Brain microvascular endothelial cell (primary cell): ENCODE measurements around the gene ARPP21.

Source experiments
- DNase-seq: peaks from one replicate; pipeline ENCODE4 v3.0.0-alpha.2; 2020
- H3K27ac ChIP-seq: fragments of 250-450 bp; sonication (Bioruptor Pico); 2 replicates; pipeline ENCODE4 v1.5.1; 2020; ENCODE audit warnings: mild to moderate bottlenecking, moderate library complexity
- H3K27me3 ChIP-seq: fragments of 250-450 bp; sonication (Bioruptor Pico); replicated peaks from 2 replicates; pipeline ENCODE4 v1.5.1; 2020; ENCODE audit warnings: mild to moderate bottlenecking
- H3K36me3 ChIP-seq: fragments of 250-450 bp; sonication (Bioruptor Pico); replicated peaks from 2 replicates; pipeline ENCODE4 v1.5.1; 2020; ENCODE audit warnings: mild to moderate bottlenecking
- H3K4me3 ChIP-seq: 2 replicates; pipeline ENCODE4 v1.5.1; 2011; ENCODE audit warnings: low read depth, mild to moderate bottlenecking, control low read depth, low read length, moderate library complexity
- in situ Hi-C: cut with HindIII; loops from 2 replicates; pipeline ENCODE4 v1.10.0; 2017; ENCODE audit warnings: low sequenced_read_pairs, low pct_ligation_motif_present
- TF ChIP-seq, protein P1 (sequence below): IDR thresholded peaks from 2 replicates; pipeline ENCODE4 v1.5.1; 2011; ENCODE audit warnings: low read depth, mild to moderate bottlenecking, moderate library complexity, low read length, control low read depth, inconsistent platforms; ENCODE audit errors: missing control alignments

Gene ARPP21

DNA sequence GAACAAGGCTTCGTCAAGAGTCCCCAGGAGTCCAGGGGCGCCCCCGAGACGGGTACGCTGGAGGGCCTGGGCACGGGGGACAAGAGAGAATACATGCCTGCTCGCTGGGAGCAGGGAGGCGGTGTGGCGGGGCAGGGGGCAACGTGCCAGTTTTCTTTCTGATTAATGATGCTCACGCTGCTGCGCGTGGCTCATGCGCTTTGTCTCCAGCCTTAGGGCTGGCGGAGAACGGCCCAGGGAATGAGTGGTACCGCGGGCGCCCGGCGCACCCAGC, 408 bp upstream of the ARPP21 start:
- DNase-seq = no peak
- peak overlapping the region; percentile 74 for H3K4me3 ChIP-seq
- no peaks in the 10 kb centered on the region for H3K27me3 ChIP-seq
- in situ Hi-C loops = no loop called here
- TF ChIP-seq, protein P1, sequence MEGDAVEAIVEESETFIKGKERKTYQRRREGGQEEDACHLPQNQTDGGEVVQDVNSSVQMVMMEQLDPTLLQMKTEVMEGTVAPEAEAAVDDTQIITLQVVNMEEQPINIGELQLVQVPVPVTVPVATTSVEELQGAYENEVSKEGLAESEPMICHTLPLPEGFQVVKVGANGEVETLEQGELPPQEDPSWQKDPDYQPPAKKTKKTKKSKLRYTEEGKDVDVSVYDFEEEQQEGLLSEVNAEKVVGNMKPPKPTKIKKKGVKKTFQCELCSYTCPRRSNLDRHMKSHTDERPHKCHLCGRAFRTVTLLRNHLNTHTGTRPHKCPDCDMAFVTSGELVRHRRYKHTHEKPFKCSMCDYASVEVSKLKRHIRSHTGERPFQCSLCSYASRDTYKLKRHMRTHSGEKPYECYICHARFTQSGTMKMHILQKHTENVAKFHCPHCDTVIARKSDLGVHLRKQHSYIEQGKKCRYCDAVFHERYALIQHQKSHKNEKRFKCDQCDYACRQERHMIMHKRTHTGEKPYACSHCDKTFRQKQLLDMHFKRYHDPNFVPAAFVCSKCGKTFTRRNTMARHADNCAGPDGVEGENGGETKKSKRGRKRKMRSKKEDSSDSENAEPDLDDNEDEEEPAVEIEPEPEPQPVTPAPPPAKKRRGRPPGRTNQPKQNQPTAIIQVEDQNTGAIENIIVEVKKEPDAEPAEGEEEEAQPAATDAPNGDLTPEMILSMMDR = no peak
- no peak overlapping the region for H3K27ac ChIP-seq
- no peaks in the 10 kb centered on the region for H3K36me3 ChIP-seq

DNA sequence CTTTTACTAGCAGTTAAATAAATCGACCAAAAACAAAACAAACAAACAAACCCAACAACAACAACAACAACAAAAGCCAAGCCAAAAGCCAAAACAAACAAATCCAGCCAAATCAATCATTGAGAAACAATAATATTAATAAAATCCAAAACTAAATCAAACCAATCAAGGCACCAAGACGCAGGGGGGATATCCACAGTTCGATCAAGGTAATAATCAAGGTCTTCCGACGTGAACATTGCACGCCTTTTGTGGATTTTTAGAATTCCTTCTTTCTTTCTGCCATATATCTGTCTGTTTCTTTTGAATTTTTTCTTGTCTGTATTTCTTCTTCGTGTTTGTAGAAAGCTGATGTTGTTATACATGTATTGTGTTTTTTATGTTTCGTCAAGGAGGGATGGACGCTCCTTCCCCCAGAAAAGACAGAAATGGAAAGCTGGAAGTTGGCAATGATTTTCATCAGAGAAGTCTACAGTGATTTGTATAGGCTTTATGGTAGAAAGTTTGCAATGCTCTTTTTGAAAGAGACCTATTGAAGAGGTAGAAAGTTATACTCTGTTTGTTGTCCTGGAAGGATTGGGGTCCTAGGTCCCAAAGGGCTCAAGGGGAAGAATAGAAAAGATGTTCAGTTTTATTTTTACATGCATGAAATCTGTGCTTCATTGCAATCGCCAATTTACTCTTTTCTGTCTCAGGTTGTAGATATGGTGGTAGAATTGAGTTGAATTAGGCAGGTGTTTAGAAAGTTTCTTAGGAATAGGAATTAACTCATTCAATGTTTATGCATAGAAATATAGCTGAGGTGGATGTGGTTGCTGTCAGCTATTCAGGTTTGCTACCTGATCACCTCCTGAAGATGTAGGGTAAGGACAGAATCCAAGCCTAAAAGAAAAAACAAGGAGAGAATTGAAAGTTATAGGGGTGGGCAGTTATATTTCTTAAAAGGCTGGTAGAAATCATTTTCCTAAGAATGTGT, 1.2 kb downstream of the ARPP21 start:
- Histone ChIP-seq H3K27me3 (no peaks in the 10 kb centered on the region), H3K36me3 (no peaks in the 10 kb centered on the region), H3K27ac (no peak overlapping the region), H3K4me3 (peak overlapping the region; percentile 74)
- TF ChIP-seq, protein P1 = no peak
- DNase-seq = no peak
- in situ Hi-C loops = no loop called here

DNA sequence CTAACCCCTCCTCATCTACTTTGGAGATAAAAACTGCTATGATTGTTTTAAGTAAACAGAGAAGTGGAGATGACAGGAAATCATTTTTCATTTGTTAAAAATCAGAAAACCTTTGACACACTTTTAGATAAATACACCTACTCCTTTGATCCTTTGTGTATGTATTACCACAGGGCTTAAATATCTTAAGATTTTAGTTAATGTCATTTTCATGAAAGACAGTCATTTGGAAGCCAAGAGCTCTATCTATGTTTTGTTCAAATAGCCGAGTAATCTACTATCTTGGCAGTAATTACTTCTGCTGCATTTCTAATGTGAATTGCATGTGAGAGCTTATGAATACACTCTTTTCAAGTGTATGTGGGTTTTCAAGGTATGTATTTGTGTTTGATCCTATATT, 2.0 kb downstream of the ARPP21 start:
- H3K36me3 ChIP-seq = no peaks in the 10 kb centered on the region
- H3K27ac ChIP-seq = no peak overlapping the region
- no peak for DNase-seq
- no peaks in the 10 kb centered on the region for H3K27me3 ChIP-seq
- in situ Hi-C loops = no loop called here
- no peak overlapping the region for H3K4me3 ChIP-seq
- TF ChIP-seq, protein P1 = no peak

DNA sequence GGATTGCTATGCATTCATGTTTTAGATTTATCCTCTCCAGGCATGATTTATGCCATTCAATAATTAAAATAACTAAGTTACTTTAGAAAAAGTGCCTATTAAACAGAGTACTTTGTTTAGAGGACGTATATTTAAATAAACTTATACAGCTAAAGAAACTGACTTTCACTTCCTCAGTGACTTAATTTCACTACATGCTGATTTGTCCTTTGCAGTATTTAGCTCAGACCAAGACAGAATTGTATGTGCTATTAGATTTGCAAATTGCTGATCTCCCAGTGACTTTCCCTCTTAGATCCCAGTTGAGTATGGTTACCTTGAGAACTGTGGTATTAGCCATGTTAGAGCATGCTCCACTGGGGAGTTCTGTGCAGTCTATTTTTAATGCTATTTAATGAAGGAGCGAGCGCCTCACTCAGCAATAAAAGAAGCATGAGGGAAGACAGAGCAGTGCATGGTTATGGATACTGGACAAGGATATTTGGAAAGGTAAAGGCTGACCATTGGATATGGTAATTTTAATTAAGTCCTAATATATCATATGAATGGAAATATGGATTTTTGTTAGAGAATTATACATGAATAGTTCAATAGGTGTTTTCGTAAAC, 2.7 kb downstream of the ARPP21 start:
- H3K27ac ChIP-seq = no peak overlapping the region
- TF ChIP-seq, protein P1 = no peak
- H3K27me3 ChIP-seq = no peaks in the 10 kb centered on the region
- no peak overlapping the region for H3K4me3 ChIP-seq
- no peak for DNase-seq
- in situ Hi-C loops = no loop called here
- no peaks in the 10 kb centered on the region for H3K36me3 ChIP-seq

DNA sequence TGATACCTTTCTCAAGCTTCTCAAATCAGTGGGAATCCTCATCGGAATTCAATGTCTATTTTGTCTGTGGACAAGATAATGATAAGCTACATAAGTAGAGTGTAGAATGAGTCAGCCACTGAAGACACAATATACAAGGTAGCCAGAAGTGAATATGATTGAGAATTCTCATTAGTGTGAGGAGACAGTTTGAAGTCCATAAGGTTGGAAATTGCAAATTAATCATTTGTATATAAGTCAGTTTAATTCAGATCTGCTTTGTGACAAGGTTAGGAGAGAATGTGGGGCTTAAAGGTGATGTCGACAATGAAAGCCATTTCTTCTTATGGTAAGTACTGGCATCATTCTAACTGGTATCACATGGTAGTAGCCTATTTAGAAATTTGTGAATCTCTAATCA, 4.2 kb downstream of the ARPP21 start:
- H3K4me3 ChIP-seq = no peak overlapping the region
- TF ChIP-seq, protein P1 = no peak
- in situ Hi-C loops = no loop called here
- H3K27me3 ChIP-seq = no peaks in the 10 kb centered on the region
- DNase-seq = no peak
- H3K27ac ChIP-seq = no peak overlapping the region
- no peaks in the 10 kb centered on the region for H3K36me3 ChIP-seq
